Measurements from ENCODE around the gene ANK2.

GRCh38 chr4:113222471-113222870 is 173.0 kb downstream of the ANK2 start:
- no peak for TF ChIP-seq CTCF (IDR thresholded peaks at IDR 0.05)
- no peak for TF ChIP-seq POLR2AphosphoS5 (IDR thresholded peaks at IDR 0.05)
